AG09309 (cell line): ENCODE results near the gene GATAD2A.
A peak's percentile ranks its signal among the peaks of the same experiment; 100 is the strongest.

ENCODE experiments used
- DNase-seq: peaks from one replicate; pipeline ENCODE4 v3.0.0-alpha.2; 2010; ENCODE audit warnings: low read depth
- H3K4me3 ChIP-seq: 2 replicates; pipeline ENCODE4 v1.5.1; 2011; ENCODE audit warnings: mild to moderate bottlenecking, low read depth, low read length, moderate library complexity; ENCODE audit not compliant: control insufficient read depth
- TF ChIP-seq, protein P1 (sequence below): IDR thresholded peaks from 2 replicates; pipeline ENCODE4 v1.5.1; 2011; ENCODE audit warnings: mild to moderate bottlenecking, low read depth, low read length, inconsistent platforms; ENCODE audit not compliant: insufficient read depth, control insufficient read depth; ENCODE audit errors: missing control alignments

The GATAD2A gene

DNA sequence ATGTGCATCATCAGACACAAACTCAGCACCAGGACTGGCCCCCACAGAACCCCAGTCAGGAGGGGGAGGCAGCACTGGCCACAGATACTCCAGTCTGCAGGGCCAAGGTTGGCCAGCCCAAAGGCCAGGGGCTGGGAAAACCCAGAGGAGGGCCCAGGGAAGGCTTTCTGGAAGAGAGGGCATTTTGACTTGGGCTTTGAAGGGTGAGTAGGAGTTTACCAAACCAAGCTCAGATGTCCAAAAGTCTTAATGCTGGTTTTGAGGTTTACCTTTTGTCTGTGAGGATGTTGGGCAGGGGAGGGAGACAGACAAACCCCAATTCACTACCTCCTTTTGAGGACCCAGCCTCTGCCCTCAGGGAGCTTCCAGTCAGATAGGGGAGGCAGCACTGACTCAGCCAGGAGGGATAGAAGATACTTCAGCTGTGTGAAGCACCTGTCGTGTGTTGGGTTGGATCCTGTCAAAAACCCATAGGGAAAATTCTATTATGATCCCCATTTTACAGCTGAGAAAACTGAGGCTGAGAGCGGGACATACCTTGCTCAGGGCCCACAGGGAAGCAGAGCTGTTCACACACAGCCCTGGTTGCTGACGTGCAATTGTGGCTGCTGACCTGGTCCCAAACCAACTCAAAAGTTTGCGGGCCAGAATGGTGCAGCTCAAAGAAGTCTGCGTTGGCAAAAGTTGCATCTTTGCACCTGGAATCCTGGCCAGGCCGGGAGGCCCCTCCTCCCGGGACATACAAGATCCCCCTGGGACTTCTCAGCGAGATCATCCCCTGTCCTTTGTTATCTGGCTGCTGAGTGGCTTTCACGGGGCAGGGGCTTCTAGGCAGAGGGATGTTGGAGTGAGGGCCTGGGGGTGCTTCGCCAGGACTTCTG lies 145.7 kb downstream of the GATAD2A start:
- H3K4me3 ChIP-seq: no peak overlapping the region
- no peak for DNase-seq
- TF ChIP-seq, protein P1, sequence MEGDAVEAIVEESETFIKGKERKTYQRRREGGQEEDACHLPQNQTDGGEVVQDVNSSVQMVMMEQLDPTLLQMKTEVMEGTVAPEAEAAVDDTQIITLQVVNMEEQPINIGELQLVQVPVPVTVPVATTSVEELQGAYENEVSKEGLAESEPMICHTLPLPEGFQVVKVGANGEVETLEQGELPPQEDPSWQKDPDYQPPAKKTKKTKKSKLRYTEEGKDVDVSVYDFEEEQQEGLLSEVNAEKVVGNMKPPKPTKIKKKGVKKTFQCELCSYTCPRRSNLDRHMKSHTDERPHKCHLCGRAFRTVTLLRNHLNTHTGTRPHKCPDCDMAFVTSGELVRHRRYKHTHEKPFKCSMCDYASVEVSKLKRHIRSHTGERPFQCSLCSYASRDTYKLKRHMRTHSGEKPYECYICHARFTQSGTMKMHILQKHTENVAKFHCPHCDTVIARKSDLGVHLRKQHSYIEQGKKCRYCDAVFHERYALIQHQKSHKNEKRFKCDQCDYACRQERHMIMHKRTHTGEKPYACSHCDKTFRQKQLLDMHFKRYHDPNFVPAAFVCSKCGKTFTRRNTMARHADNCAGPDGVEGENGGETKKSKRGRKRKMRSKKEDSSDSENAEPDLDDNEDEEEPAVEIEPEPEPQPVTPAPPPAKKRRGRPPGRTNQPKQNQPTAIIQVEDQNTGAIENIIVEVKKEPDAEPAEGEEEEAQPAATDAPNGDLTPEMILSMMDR: no peak

DNA sequence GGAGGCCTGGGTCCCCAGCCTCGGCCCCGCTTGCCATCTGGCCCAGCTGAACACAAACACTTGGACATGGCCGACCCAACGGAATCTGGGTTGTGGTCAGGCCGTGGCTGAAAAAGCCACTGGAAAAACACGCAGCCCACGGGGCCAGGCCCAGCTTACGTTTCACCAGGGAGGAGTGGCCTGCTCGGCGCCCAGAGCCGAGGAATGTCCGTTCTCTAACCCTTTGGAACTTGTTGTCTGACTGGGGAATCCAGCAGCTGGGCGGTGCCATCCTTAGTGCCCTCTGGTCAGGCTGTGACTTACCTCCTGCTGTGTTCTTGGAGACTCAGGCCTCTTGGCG lies 146.3 kb downstream of the GATAD2A start:
- H3K4me3 ChIP-seq: no peak overlapping the region
- no peak for DNase-seq
- TF ChIP-seq, protein P1: no peak

DNA sequence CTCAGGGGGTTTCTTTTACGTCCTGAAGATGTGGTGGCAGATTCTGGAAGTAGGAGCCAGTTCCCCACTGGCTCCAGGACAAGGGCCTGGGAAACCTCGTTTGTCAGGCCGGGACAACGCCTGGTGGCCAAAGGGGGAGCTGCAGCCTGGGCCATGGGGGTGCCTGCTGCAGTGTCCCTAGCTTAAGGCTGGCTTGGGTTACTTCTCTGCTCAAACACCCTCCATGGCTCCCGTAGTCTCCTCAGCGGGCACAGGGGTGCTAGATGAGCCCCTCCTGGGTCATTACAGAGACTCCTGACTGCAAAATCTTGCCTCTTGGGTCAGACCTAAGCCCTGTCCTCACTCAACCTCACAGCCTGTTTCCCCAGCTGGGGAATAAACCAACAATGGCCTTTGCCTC lies 147.3 kb downstream of the GATAD2A start:
- TF ChIP-seq, protein P1: peak; percentile 73
- no peak overlapping the region for H3K4me3 ChIP-seq
- no peak for DNase-seq

DNA sequence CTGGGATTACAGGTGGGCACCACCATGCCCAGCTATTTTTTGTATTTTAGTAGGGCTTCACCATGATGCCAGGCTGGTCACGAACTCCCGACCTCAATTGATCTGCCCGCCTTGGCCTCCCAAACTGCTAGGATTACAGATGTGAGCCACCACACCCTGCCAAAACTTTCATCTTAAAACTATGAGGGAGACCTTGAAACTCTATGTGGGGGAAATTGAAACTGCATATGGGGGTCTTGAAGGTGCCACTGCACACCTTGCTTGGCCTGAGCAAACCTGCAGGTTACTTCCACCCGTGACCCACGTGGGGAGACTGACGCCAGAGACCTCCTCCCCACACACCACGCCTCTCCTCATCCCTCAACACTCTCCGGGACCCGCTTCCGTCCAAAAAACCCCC lies 148.2 kb downstream of the GATAD2A start:
- TF ChIP-seq, protein P1: no peak
- H3K4me3 ChIP-seq: no peak overlapping the region

DNA sequence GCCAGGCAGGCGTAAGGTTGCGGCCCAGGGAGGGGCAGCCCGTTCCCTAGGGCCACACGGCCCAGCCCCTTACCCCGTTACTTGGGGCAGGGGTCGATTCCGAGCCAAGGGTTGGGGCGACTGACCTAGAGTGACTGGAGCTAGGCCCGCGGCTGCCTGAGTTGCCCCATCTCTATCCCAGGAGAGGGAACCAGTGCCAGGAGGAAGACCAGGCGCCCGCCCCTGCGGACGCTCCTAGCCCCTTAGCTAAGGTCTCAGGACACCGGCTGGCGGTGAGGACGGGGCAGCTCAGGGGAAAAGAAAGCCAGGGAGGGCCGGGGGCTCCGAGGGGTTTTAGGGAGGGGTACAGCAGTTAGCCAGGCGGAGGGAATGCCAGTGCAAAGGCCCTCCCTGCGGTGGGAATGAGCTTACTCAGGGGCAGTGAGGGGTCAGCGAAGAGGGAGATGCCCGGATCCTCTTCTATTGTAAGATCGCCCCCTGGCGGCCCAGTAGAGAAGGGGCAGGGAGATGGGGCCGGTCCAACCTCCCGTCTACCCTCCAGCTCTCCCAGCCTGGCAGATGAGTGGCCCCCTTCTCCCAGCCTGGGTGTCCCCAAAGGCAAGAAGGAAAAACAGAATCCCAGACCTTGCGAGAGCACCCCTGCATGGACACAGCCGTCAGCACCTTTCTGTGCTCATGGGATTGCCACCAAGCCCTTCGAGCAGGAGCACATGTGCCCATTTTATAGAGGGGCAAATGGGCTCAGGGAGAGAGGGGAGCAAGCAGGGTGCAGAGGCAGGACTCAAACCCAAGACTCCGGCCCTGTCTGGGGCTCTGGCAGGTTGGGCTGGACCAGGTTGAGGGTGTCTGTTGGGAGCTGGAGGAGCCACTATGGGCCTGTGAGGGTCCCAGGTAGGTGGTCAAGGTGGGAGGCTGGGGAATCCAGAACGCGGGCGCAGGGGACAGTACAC lies 148.9 kb downstream of the GATAD2A start:
- TF ChIP-seq, protein P1: peak; percentile 78
- H3K4me3 ChIP-seq: no peak overlapping the region
- DNase-seq: no peak

More for the DNA sequence above, 148.2 kb downstream of the GATAD2A start:
- no peak for DNase-seq

DNA sequence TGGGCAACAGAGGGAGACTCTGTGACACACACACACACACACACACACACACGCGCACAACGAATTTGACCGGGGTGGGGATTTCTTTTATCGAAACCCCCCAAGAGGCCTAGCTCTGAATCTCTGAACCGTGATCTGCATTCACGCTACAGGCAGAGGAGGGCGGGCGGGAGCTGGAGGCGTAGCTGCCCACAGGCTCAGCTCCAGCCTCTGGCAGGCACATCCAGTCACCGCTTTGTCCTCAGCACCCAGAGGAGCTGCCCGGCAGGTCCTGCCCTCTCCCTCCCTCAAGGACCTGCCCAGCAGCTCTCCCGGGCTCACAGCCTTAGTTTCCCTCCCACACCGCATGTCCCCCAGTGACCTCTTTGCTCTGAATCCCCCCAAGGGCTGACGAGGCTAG lies 152.6 kb downstream of the GATAD2A start:
- DNase-seq: no peak
- TF ChIP-seq, protein P1: no peak
- H3K4me3 ChIP-seq: no peak overlapping the region
